NT2/D1 (cell line): Measurements from ENCODE around the gene ADAMTS10.

ENCODE experiments used
- YY1 ChIP-seq: IDR thresholded peaks from 2 replicates; pipeline ENCODE4 v1.6.1; 2011; ENCODE audit not compliant: insufficient read length, insufficient read depth
- ZNF274 ChIP-seq: IDR thresholded peaks from 2 replicates; pipeline ENCODE4 v1.6.1; 2011; ENCODE audit warnings: mild to moderate bottlenecking, low read depth, low read length

DNA sequence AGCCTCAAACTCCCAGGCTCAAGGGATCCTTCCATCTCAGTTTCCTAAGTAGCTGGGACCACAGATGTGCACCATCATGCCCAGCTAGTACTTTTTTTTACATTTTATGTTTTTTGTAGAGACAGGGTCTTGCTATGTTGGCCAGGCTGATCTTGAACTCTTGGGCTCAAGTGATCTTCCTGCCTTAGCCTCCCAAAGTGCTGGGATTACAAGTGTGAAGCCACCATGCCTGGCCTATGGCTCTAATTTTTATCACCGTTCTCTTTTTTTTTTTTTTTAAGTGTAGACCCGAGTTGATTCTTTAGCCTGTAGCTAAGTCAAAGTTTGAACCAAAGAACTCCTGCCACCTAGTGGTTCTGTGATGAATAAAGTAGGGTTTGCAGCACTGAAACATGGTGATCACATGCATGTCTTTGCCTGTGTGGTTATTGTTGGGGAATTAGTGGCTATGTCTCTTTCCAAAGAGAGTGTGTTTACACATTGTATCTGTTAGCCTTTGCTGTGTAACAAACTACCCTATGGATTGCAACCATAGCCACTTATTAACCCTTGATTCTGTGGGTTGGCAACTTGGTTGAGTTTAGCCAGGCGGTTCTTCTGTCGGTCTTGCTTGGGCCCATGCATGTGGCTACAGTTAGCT, 31.5 kb upstream of the ADAMTS10 start:
- TF ChIP-seq ZNF274 (no peak), YY1 (no peak)
